ENCODE measurements around the gene PDE9A.

PDE9A gene

GRCh38 chr21:42685954-42686500 lies 32.6 kb downstream of the PDE9A start:
- TF ChIP-seq CTCF (conservative IDR thresholded peaks at IDR 0.05; ENCODE audit: low read depth) = no peak
- CTCF ChIA-PET = interaction anchor here (0.6 kb wide), 1 partner anchor 306 kb away, joined by 5 read pairs; no protein-coding TSS in a partner anchor
- no peak overlapping the region for H3K27ac ChIP-seq
- POLR2A ChIA-PET (ENCODE audit: low non-redundant PET) = no interaction called here
- DNase-seq (ENCODE audit: low spot score) = no peak

GRCh38 chr21:42687796-42688195 lies 34.4 kb downstream of the PDE9A start:
- TF ChIP-seq CTCF (conservative IDR thresholded peaks at IDR 0.05; ENCODE audit: low read depth) = no peak
- H3K27ac ChIP-seq = no peak overlapping the region
- ChIA-PET POLR2A (ENCODE audit: low non-redundant PET) (no interaction called here), CTCF (no interaction called here)
- no peak for DNase-seq (ENCODE audit: low spot score)

- H3K27ac ChIP-seq = no peak overlapping the region
- ChIA-PET POLR2A (ENCODE audit: low non-redundant PET) (no interaction called here), CTCF (no interaction called here)
- no peak for DNase-seq (ENCODE audit: low spot score)
- no peak for TF ChIP-seq CTCF (conservative IDR thresholded peaks at IDR 0.05; ENCODE audit: low read depth)
Observed at GRCh38 chr21:42688226-42688840, 34.9 kb downstream of the PDE9A start.

GRCh38 chr21:42688841-42689371 lies 35.5 kb downstream of the PDE9A start:
- no peak overlapping the region for H3K27ac ChIP-seq
- no peak for TF ChIP-seq CTCF (conservative IDR thresholded peaks at IDR 0.05; ENCODE audit: low read depth)
- ChIA-PET POLR2A (ENCODE audit: low non-redundant PET) (no interaction called here), CTCF (interaction anchor here (0.7 kb wide), 1 partner anchor 96 kb away, joined by 3 read pairs; no protein-coding TSS in a partner anchor)
- DNase-seq (ENCODE audit: low spot score) = no peak

- no peak for DNase-seq (ENCODE audit: low spot score)
- ChIA-PET CTCF (no interaction called here), POLR2A (ENCODE audit: low non-redundant PET) (no interaction called here)
- no peak overlapping the region for H3K27ac ChIP-seq
- TF ChIP-seq CTCF (conservative IDR thresholded peaks at IDR 0.05; ENCODE audit: low read depth) = no peak
Observed at GRCh38 chr21:42690586-42690985, 37.2 kb downstream of the PDE9A start.

- DNase-seq (ENCODE audit: low spot score) = no peak
- CTCF ChIA-PET = no interaction called here
Observed at GRCh38 chr21:42691901-42692559, 38.6 kb downstream of the PDE9A start.

More at GRCh38 chr21:42691901-42692559, 38.6 kb downstream of the PDE9A start:
- H3K27ac ChIP-seq = no peak overlapping the region
- POLR2A ChIA-PET (ENCODE audit: low non-redundant PET) = no interaction called here
- TF ChIP-seq CTCF (conservative IDR thresholded peaks at IDR 0.05; ENCODE audit: low read depth) = no peak
